Large intestine (tissue), 12 donors: Measurements from ENCODE around the gene FAM199X. TPM values are rescaled to one million over a fixed set of nuclear protein-coding genes. Genes with fewer than 3 reads are reported as not detected.
A peak's percentile ranks its signal among the peaks of the same experiment; 100 is the strongest.

Experiments used
- DNase-seq, 2 donors: peaks; one replicate each; pipeline versions ENCODE4 v3.0.0 to v3.0.0-alpha.2; 2013
- H3K27ac ChIP-seq: one replicate; pipeline ENCODE4 v1.5.1; 2013; ENCODE audit warnings: low read length
- H3K27me3 ChIP-seq: 2 replicates; pipeline ENCODE4 v1.6.1; 2013; ENCODE audit warnings: low read length; ENCODE audit not compliant: control insufficient read depth, insufficient read depth
- H3K36me3 ChIP-seq: 2 replicates; pipeline ENCODE4 v1.6.1; 2013; ENCODE audit warnings: low read length; ENCODE audit not compliant: control insufficient read depth, insufficient read depth
- H3K4me1 ChIP-seq: one replicate; pipeline ENCODE4 v1.6.1; 2013; ENCODE audit warnings: low read length; ENCODE audit not compliant: control insufficient read depth, insufficient read depth
- H3K4me3 ChIP-seq: one replicate; pipeline ENCODE4 v1.5.1; 2013; ENCODE audit warnings: low read length
- H3K9me3 ChIP-seq: one replicate; pipeline ENCODE4 v1.6.1; 2013; ENCODE audit warnings: mild to moderate bottlenecking, low read depth, low read length, moderate library complexity; ENCODE audit not compliant: control insufficient read depth
- WGBS: methylation state at CpG from one replicate; pipeline ENCODE4 v1.1.5; 2013; ENCODE audit warnings: low lambda C conversion rate; ENCODE audit not compliant: insufficient coverage; 5-methylcytosine and 5-hydroxymethylcytosine counted together
- long read RNA-seq, 11 donors: transcript quantifications; one replicate each; lab custom pipeline, GENCODE V29; 2026
- polyA plus RNA-seq: library from polyadenylated mRNA; unstranded; fragments of 120-200 nt; gene quantifications from one replicate; pipeline ENCODE4 v1.2.1, GENCODE V29; 2013

The FAM199X gene
- 22.3 TPM for polyA plus RNA-seq
- long read RNA-seq, donor 1, full-length matches to known transcripts = 3 of 3 reads
- long read RNA-seq, donor 1, partial matches to known transcripts = 0 of 3 reads
- long read RNA-seq, donor 1, other reads (novel, unspliced or antisense) = 0 of 3 reads
- long read RNA-seq, donor 2, full-length matches to known transcripts = 3 of 3 reads
- long read RNA-seq, donor 2, partial matches to known transcripts = 0 of 3 reads
- long read RNA-seq, donor 2, other reads (novel, unspliced or antisense) = 0 of 3 reads
- long read RNA-seq, donor 3, full-length matches to known transcripts = 6 of 6 reads
- long read RNA-seq, donor 3, partial matches to known transcripts = 0 of 6 reads
- long read RNA-seq, donor 3, other reads (novel, unspliced or antisense) = 0 of 6 reads
- long read RNA-seq, donor 4 = 0 reads
- long read RNA-seq, donor 5, full-length matches to known transcripts = 1 of 1 reads
- long read RNA-seq, donor 5, partial matches to known transcripts = 0 of 1 reads
- long read RNA-seq, donor 5, other reads (novel, unspliced or antisense) = 0 of 1 reads
- long read RNA-seq, donor 6, full-length matches to known transcripts = 4 of 4 reads
- long read RNA-seq, donor 6, partial matches to known transcripts = 0 of 4 reads
- long read RNA-seq, donor 6, other reads (novel, unspliced or antisense) = 0 of 4 reads
- long read RNA-seq, donor 7 = 0 reads
- long read RNA-seq, donor 8, full-length matches to known transcripts = 4 of 23 reads
- long read RNA-seq, donor 8, partial matches to known transcripts = 19 of 23 reads
- long read RNA-seq, donor 8, other reads (novel, unspliced or antisense) = 0 of 23 reads
- long read RNA-seq, donor 9, full-length matches to known transcripts = 4 of 11 reads
- long read RNA-seq, donor 9, partial matches to known transcripts = 7 of 11 reads
- long read RNA-seq, donor 9, other reads (novel, unspliced or antisense) = 0 of 11 reads
- long read RNA-seq, donor 10, full-length matches to known transcripts = 7 of 7 reads
- long read RNA-seq, donor 10, partial matches to known transcripts = 0 of 7 reads
- long read RNA-seq, donor 10, other reads (novel, unspliced or antisense) = 0 of 7 reads
- long read RNA-seq, donor 11, full-length matches to known transcripts = 2 of 2 reads
- long read RNA-seq, donor 11, partial matches to known transcripts = 0 of 2 reads
- long read RNA-seq, donor 11, other reads (novel, unspliced or antisense) = 0 of 2 reads

- no peaks in the 10 kb centered on the region for H3K36me3 ChIP-seq
- WGBS = no CpG with 5 or more reads among the region's 71 CpGs
- peak within 1 kb of the TSS; percentile 85 for H3K4me3 ChIP-seq
- H3K27ac ChIP-seq = peak within 1 kb of the TSS; percentile 56
- H3K9me3 ChIP-seq = no peaks in the 10 kb centered on the region
- H3K27me3 ChIP-seq = no peaks in the 10 kb centered on the region
- no peaks in the 10 kb centered on the region for H3K4me1 ChIP-seq
- peak; percentile 74 to 87 for DNase-seq
Observed at GRCh38 chrX:104165894-104166734, at the start of gene FAM199X. Gene FAM199X, plus strand, starts transcription at chrX:104166453. Its CDS starts 333 bp downstream, at chrX:104166786.

GRCh38 chrX:104117759-104118158, 48.5 kb upstream of the FAM199X start:
- DNase-seq = no peak
- Histone ChIP-seq H3K9me3 (no peaks in the 10 kb centered on the region), H3K27ac (no peak overlapping the region), H3K4me1 (peaks cover 3% of the 10 kb centered on the region), H3K27me3 (peaks cover 7% of the 10 kb centered on the region), H3K36me3 (no peaks in the 10 kb centered on the region), H3K4me3 (no peak overlapping the region)

GRCh38 chrX:104118765-104119164, 47.5 kb upstream of the FAM199X start:
- no peak overlapping the region for H3K27ac ChIP-seq
- H3K4me1 ChIP-seq = no peaks in the 10 kb centered on the region
- H3K9me3 ChIP-seq = no peaks in the 10 kb centered on the region
- no peak overlapping the region for H3K4me3 ChIP-seq
- H3K27me3 ChIP-seq = peaks cover 1% of the 10 kb centered on the region
- DNase-seq = no peak
- H3K36me3 ChIP-seq = no peaks in the 10 kb centered on the region
- no CpG with 5 or more reads among the region's 1 CpG for WGBS

- H3K36me3 ChIP-seq = no peaks in the 10 kb centered on the region
- H3K4me1 ChIP-seq = no peaks in the 10 kb centered on the region
- H3K9me3 ChIP-seq = no peaks in the 10 kb centered on the region
- H3K4me3 ChIP-seq = no peak overlapping the region
- no peak for DNase-seq
- no peaks in the 10 kb centered on the region for H3K27me3 ChIP-seq
- H3K27ac ChIP-seq = no peak overlapping the region
- WGBS = no CpG with 5 or more reads among the region's 5 CpGs
Observed at GRCh38 chrX:104122829-104123228, 43.4 kb upstream of the FAM199X start.

- H3K9me3 ChIP-seq = no peaks in the 10 kb centered on the region
- no CpG with 5 or more reads among the region's 2 CpGs for WGBS
- no peak overlapping the region for H3K27ac ChIP-seq
- no peak overlapping the region for H3K4me3 ChIP-seq
- no peaks in the 10 kb centered on the region for H3K27me3 ChIP-seq
- H3K36me3 ChIP-seq = peaks cover 9% of the 10 kb centered on the region
- H3K4me1 ChIP-seq = no peaks in the 10 kb centered on the region
- DNase-seq = no peak
Observed at GRCh38 chrX:104126856-104127255, 39.4 kb upstream of the FAM199X start.

GRCh38 chrX:104130808-104131207, 35.4 kb upstream of the FAM199X start:
- Histone ChIP-seq H3K4me3 (no peak overlapping the region), H3K27ac (no peak overlapping the region), H3K9me3 (no peaks in the 10 kb centered on the region), H3K4me1 (no peaks in the 10 kb centered on the region), H3K27me3 (no peaks in the 10 kb centered on the region), H3K36me3 (peaks cover 9% of the 10 kb centered on the region)
- no peak for DNase-seq
- no CpG with 5 or more reads among the region's 6 CpGs for WGBS

GRCh38 chrX:104134583-104135261, 31.5 kb upstream of the FAM199X start:
- H3K9me3 ChIP-seq = no peaks in the 10 kb centered on the region
- no peak overlapping the region for H3K4me3 ChIP-seq
- H3K27me3 ChIP-seq = no peaks in the 10 kb centered on the region
- WGBS = no CpG with 5 or more reads among the region's 5 CpGs
- no peak overlapping the region for H3K27ac ChIP-seq
- no peak for DNase-seq
- H3K36me3 ChIP-seq = peaks cover 4% of the 10 kb centered on the region
- no peaks in the 10 kb centered on the region for H3K4me1 ChIP-seq

- Histone ChIP-seq H3K4me1 (no peaks in the 10 kb centered on the region), H3K36me3 (no peaks in the 10 kb centered on the region), H3K27ac (no peak overlapping the region), H3K9me3 (no peaks in the 10 kb centered on the region), H3K27me3 (no peaks in the 10 kb centered on the region), H3K4me3 (no peak overlapping the region)
- DNase-seq = no peak
- no CpG with 5 or more reads among the region's 1 CpG for WGBS
Observed at GRCh38 chrX:104135677-104136076, 30.6 kb upstream of the FAM199X start.

GRCh38 chrX:104136241-104137019, 29.8 kb upstream of the FAM199X start:
- WGBS = 100% methylated on average over 1 of the region's 10 CpGs
- Histone ChIP-seq H3K9me3 (no peaks in the 10 kb centered on the region), H3K27ac (no peak overlapping the region), H3K36me3 (no peaks in the 10 kb centered on the region), H3K4me3 (peak overlapping the region; percentile 25), H3K27me3 (no peaks in the 10 kb centered on the region), H3K4me1 (no peaks in the 10 kb centered on the region)
- DNase-seq = peak; percentile 64 to 75
